GM12874 (cell line): ENCODE results near the gene GET4.

Source experiments
- TF ChIP-seq, protein P1 (sequence below): IDR thresholded peaks from 2 replicates; pipeline ENCODE4 v1.5.1; 2011; ENCODE audit warnings: low read depth, mild to moderate bottlenecking, control low read depth, low read length, moderate library complexity; ENCODE audit not compliant: insufficient read depth

GET4 gene

DNA sequence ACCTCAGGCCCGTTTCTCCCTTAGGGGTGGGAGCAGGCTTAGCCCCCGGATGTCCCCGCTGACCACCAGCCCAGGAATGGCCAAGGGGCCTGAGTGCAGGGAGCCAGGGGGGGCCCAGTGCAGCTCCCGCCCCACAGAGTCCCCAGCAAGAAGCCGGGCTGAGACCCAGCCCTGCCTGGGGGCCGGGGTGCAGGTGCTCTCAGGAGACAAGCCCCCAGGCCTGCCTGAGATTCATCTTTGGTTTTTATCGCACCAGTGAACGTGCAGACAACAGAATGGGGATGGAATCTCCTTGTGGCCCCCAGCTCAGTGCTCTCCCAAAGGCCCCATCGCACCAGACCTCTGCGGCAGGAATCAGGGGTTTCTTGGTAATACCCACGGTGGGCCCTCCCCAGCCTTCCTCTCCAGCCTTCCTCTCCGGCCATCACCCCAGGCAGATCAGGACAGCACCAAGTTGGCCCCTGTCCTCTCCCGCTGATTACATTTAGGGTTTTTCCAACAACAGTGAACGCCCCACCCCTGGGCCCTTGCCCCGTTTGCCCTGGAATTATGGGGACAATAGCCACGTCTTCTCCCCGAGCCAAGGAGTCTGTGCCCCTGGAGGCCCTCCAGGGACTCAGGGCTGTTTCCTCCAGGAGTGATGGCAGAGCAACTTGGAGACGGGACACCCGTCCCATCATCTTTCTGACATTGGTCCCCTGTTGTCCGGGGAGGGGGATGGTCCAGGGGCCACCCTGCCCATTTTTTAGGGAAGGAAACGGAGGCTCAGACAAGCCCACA, 55.7 kb downstream of the GET4 start:
- TF ChIP-seq, protein P1, sequence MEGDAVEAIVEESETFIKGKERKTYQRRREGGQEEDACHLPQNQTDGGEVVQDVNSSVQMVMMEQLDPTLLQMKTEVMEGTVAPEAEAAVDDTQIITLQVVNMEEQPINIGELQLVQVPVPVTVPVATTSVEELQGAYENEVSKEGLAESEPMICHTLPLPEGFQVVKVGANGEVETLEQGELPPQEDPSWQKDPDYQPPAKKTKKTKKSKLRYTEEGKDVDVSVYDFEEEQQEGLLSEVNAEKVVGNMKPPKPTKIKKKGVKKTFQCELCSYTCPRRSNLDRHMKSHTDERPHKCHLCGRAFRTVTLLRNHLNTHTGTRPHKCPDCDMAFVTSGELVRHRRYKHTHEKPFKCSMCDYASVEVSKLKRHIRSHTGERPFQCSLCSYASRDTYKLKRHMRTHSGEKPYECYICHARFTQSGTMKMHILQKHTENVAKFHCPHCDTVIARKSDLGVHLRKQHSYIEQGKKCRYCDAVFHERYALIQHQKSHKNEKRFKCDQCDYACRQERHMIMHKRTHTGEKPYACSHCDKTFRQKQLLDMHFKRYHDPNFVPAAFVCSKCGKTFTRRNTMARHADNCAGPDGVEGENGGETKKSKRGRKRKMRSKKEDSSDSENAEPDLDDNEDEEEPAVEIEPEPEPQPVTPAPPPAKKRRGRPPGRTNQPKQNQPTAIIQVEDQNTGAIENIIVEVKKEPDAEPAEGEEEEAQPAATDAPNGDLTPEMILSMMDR = no peak

DNA sequence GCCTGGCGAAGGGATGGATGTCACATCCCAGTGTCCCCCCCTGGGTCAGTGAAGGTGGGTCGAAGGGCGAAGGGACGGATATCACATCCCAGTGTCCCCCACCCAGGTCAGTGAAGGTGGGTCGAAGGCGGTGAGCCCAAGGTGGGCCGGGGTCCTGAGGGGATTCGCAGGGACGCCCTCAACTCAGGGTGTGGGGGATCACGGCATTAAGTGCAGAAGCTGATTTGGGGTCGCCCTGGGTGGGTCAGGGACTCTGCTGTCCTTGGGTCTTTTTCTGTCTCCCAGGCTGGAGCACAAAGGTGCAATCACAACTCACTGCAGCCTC, 56.3 kb downstream of the GET4 start:
- TF ChIP-seq, protein P1 = no peak

DNA sequence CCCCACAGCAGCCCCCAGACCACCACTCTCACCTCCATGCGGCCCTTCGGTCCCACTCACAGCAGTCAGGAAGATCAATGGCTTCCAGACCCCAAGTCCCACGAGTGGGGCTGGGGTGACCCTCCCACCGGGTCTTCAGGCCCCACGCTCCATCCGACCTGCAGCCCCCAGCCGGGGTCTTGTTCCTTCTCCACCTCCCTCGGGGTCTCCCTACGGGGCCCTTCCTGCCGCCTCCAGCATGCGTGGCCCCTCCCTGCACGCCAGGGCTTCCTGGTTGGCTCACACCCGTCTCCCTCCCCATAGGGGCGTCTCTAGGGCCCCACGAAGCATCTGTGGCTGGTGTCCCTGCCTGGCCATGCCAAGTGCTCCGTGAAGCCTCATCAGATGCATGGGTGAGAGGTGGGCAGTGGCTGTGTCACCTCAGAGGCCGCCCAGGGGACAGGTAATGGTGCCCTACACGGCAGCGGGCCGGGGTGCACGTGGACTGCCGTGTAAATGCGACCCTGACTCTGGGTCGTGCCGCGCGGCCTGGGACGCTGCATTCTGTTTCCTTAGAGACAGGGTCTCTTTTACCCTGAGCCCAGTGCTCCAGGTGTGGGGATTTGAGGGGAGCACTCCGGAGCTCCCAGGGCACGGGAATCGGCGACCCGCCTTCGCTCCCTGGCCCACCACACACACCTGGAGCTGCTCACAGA, 58.3 kb downstream of the GET4 start:
- TF ChIP-seq, protein P1 = no peak

DNA sequence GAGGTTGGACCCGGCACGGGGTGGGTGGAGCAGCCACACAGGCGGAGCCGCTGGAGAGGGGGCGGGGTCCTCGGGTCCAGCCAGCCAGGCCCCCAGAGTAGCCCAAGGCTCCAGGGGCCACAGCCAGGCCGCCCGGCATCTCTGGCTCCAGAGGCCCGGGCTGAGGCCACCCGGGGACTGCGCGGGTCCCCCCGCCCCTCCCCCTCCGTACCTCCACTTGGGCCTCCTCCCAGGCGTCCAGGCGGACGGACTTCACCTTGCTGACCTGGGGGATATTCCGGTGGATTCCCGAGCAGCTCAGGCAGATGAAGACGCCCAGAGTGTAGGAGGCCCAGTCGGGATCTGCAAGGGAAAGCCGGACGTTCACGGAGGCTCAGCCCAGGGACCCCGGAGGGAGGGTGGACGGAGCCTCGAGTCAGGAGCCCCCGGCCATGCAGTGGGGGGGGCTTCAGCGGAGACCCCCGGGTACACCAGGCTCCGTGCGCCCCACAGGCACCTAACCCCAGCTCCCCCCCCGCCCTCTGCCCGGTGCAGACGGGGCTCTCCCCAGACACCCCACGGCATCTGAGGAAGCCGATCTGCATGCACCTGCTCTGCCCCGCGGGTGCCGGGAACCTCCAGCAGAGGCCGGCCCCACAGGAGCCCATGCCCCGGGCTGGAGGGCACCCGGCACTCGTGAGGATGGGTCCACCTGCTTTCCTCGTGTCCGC, 59.0 kb downstream of the GET4 start:
- TF ChIP-seq, protein P1 = no peak

DNA sequence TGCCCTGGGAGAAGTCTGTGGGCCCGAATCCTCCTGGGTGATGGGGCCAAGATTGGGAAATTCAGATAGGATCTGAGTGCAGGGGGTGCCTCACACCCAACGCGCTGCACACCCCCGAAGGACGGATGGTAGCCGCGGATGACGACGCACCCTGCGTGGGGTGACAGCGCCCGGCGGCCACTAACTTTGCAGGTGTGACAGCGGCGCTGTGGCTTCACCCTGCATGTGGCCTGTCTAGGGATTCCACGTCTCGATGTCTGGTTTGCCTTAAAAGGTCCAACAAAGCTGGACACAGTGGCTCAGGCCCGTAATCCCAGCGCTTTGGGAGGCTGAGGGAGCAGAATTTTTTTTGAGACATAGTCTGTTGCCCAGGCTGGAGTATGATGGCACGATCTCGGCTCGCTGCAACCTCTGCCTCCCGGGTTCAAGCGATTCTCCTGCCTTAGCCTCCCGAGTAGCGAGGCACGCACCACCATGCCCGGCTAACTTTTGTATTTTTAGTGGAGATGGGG, 59.6 kb downstream of the GET4 start:
- TF ChIP-seq, protein P1 = no peak

DNA sequence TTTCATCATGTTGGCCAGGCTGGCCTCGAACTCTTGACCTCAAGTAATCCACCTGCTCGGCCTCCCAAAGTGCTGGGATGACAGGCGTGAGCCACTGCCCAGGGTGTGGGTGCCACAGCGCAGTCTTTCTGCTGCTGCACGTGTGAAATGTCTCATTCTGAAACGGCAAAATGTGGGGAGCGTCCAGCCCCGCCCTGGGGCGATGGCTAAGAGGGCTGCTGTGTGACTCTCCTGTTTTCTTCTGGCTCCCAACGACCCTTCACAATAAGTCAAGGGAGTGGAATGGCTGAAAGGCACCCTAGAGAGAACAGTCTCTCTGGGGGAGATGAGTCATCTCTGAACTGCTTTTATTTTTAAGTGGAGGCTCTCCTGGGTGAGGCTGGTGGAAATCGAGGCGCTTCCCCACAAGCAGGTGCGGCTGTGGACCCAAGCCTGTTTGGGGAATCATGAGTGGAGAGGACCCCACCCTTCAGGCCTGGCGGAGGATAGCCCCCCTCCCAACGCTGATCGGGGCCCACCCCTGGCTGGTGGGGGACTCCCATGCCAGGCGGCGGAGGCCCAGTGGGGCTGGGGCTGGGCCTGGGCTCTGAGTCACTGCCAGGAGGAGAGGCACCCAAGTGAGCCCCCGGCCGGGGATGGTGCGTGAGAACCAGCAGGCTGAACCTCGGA, 60.2 kb downstream of the GET4 start:
- TF ChIP-seq, protein P1 = no peak
